Astrocyte (in vitro differentiated cells and primary cell): Measurements from ENCODE around the gene PTPRD. TPM values are rescaled to one million over a fixed set of nuclear protein-coding genes. Genes with fewer than 3 reads are reported as not detected.

Experiments used
- DNase-seq: peaks from one replicate; pipeline ENCODE4 v3.0.0-alpha.2; 2010; ENCODE audit warnings: low read depth
- FAIRE-seq: peaks from 2 replicates; lab custom pipeline; 2011; peaks lifted over from hg19 to GRCh38; lab: Jason Lieb, UNC
- H2AFZ ChIP-seq: 2 replicates; pipeline ENCODE4 v1.6.0; 2012; ENCODE audit warnings: low read depth, low read length, inconsistent platforms
- H3K27ac ChIP-seq: 2 replicates; pipeline ENCODE4 v1.5.1; 2011; ENCODE audit warnings: low read depth, low read length, inconsistent platforms
- H3K27me3 ChIP-seq: 2 replicates; pipeline ENCODE4 v1.6.0; 2011; ENCODE audit warnings: low read length, inconsistent platforms; ENCODE audit not compliant: insufficient read depth
- H3K36me3 ChIP-seq: 2 replicates; pipeline ENCODE4 v1.5.1; 2011; ENCODE audit warnings: low read length, inconsistent platforms; ENCODE audit not compliant: insufficient read depth
- H3K4me1 ChIP-seq: 2 replicates; pipeline ENCODE4 v1.5.1; 2011; ENCODE audit warnings: low read length, inconsistent platforms; ENCODE audit not compliant: insufficient read depth
- H3K4me2 ChIP-seq: 2 replicates; pipeline ENCODE4 v1.6.0; 2012; ENCODE audit warnings: low read length, inconsistent platforms
- H3K4me3 ChIP-seq: 2 replicates; pipeline ENCODE4 v1.5.1; 2011; ENCODE audit warnings: low read depth, mild to moderate bottlenecking, low read length, inconsistent platforms; ENCODE audit not compliant: insufficient read depth
- H3K79me2 ChIP-seq: 2 replicates; pipeline ENCODE4 v1.6.0; 2012; ENCODE audit warnings: mild to moderate bottlenecking, low read length, inconsistent platforms; ENCODE audit not compliant: insufficient read depth
- H3K9ac ChIP-seq: 2 replicates; pipeline ENCODE4 v1.6.0; 2012; ENCODE audit warnings: mild to moderate bottlenecking, low read length, inconsistent platforms
- H3K9me3 ChIP-seq: 2 replicates; pipeline ENCODE4 v1.5.1; 2012; ENCODE audit warnings: low read depth, mild to moderate bottlenecking, low read length, inconsistent platforms; ENCODE audit not compliant: insufficient read depth
- H4K20me1 ChIP-seq: 2 replicates; pipeline ENCODE4 v1.6.0; 2012; ENCODE audit warnings: low read length, inconsistent platforms; ENCODE audit not compliant: insufficient read depth
- H3K27ac Mint-ChIP-seq: one replicate; pipeline ENCODE4 v1.8.0; 2021; ENCODE audit warnings: mild to moderate bottlenecking, mixed read lengths; ENCODE audit not compliant: unreplicated experiment
- H3K27me3 Mint-ChIP-seq: one replicate; pipeline ENCODE4 v1.8.0; 2021; ENCODE audit warnings: low read depth, mixed read lengths; ENCODE audit not compliant: unreplicated experiment
- H3K36me3 Mint-ChIP-seq: one replicate; pipeline ENCODE4 v1.8.0; 2021; ENCODE audit warnings: low read depth, mixed read lengths; ENCODE audit not compliant: unreplicated experiment
- H3K4me1 Mint-ChIP-seq: one replicate; pipeline ENCODE4 v1.8.0; 2021; ENCODE audit warnings: low read depth, mixed read lengths; ENCODE audit not compliant: unreplicated experiment
- H3K4me3 Mint-ChIP-seq: one replicate; pipeline ENCODE4 v1.8.0; 2021; ENCODE audit warnings: mild to moderate bottlenecking, moderate library complexity, mixed read lengths; ENCODE audit not compliant: unreplicated experiment
- H3K9me3 Mint-ChIP-seq: one replicate; pipeline ENCODE4 v1.8.0; 2021; ENCODE audit warnings: mild to moderate bottlenecking, mixed read lengths; ENCODE audit not compliant: unreplicated experiment
- EZH2 ChIP-seq: IDR thresholded peaks from 2 replicates; pipeline ENCODE4 v1.6.1; 2012; ENCODE audit warnings: mild to moderate bottlenecking, low read length, inconsistent platforms; ENCODE audit not compliant: insufficient read depth
- total RNA-seq: library from RNA; stranded (reverse); gene quantifications from 2 replicates; pipeline ENCODE4 v1.2.1, GENCODE V29; 2021
- TF ChIP-seq, protein P1 (sequence below): IDR thresholded peaks from 2 replicates; pipeline ENCODE4 v1.5.1; 2011; ENCODE audit warnings: low read depth, mild to moderate bottlenecking, inconsistent platforms, low read length, moderate library complexity; ENCODE audit not compliant: insufficient read depth

PTPRD gene
- total RNA-seq, 1 donor from 2014 or later: 88.1 TPM

GRCh38 chr9:8696516-8696915 lies 1916.3 kb downstream of the PTPRD start:
- FAIRE-seq (no peak), DNase-seq (no peak)
- no peak overlapping the region for H3K9ac ChIP-seq
- H3K27me3 ChIP-seq: no peaks in the 10 kb centered on the region
- peaks cover 1% of the 10 kb centered on the region for H3K36me3 Mint-ChIP-seq
- no peak overlapping the region for H3K27ac Mint-ChIP-seq
- H3K4me1 Mint-ChIP-seq: no peaks in the 10 kb centered on the region
- H3K27ac ChIP-seq: no peak overlapping the region
- H3K27me3 Mint-ChIP-seq: no peaks in the 10 kb centered on the region
- no peak for TF ChIP-seq EZH2
- TF ChIP-seq, protein P1, sequence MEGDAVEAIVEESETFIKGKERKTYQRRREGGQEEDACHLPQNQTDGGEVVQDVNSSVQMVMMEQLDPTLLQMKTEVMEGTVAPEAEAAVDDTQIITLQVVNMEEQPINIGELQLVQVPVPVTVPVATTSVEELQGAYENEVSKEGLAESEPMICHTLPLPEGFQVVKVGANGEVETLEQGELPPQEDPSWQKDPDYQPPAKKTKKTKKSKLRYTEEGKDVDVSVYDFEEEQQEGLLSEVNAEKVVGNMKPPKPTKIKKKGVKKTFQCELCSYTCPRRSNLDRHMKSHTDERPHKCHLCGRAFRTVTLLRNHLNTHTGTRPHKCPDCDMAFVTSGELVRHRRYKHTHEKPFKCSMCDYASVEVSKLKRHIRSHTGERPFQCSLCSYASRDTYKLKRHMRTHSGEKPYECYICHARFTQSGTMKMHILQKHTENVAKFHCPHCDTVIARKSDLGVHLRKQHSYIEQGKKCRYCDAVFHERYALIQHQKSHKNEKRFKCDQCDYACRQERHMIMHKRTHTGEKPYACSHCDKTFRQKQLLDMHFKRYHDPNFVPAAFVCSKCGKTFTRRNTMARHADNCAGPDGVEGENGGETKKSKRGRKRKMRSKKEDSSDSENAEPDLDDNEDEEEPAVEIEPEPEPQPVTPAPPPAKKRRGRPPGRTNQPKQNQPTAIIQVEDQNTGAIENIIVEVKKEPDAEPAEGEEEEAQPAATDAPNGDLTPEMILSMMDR: no peak
- no peaks in the 10 kb centered on the region for H3K9me3 Mint-ChIP-seq
- H3K79me2 ChIP-seq: no peaks in the 10 kb centered on the region
- H3K4me3 ChIP-seq: no peak overlapping the region
- H3K9me3 ChIP-seq: no peaks in the 10 kb centered on the region
- H3K36me3 ChIP-seq: no peaks in the 10 kb centered on the region
- H3K4me3 Mint-ChIP-seq: no peak overlapping the region
- H4K20me1 ChIP-seq: no peaks in the 10 kb centered on the region
- H3K4me1 ChIP-seq: no peaks in the 10 kb centered on the region
- H3K4me2 ChIP-seq: no peak overlapping the region
- no peak overlapping the region for H2AFZ ChIP-seq

DNA sequence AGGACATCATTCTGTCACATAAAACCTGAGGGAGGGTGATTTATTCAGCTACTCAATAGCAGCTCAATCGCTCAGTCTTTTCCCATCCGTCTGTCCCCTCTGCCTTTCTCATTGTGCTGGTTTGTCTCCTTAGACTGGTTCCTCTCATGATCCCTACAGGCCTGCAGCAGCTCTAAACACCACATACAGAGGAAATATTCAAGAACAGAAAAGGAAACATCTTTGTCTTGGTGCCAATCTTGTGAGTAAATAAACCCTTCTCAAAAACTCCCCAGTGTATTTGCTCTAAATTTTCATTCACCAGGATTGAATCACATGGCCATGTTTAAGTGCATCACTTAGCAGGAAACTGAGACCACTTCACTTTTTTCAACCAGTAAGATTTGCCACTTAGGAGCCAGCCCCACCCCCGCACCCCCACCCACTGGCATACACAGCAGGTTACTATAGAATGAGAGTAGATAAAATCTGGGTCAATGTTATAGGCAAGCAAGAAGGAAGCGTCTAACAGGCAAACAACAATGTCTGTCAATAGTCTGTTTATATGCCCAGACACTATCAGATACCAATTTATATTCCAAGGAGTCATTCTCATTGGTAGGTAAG lies 1917.7 kb downstream of the PTPRD start:
- Histone ChIP-seq H3K4me1 (no peaks in the 10 kb centered on the region), H3K9ac (no peak overlapping the region), H3K9me3 (no peaks in the 10 kb centered on the region), H3K36me3 (no peaks in the 10 kb centered on the region), H2AFZ (no peak overlapping the region), H3K4me3 (no peak overlapping the region), H3K4me2 (no peak overlapping the region), H3K27ac (no peak overlapping the region), H3K79me2 (no peaks in the 10 kb centered on the region), H3K27me3 (no peaks in the 10 kb centered on the region), H4K20me1 (no peaks in the 10 kb centered on the region)
- no peaks in the 10 kb centered on the region for H3K4me1 Mint-ChIP-seq
- no peaks in the 10 kb centered on the region for H3K27me3 Mint-ChIP-seq
- FAIRE-seq (no peak), DNase-seq (no peak)
- H3K27ac Mint-ChIP-seq: no peak overlapping the region
- H3K36me3 Mint-ChIP-seq: peaks cover 1% of the 10 kb centered on the region
- H3K9me3 Mint-ChIP-seq: no peaks in the 10 kb centered on the region
- TF ChIP-seq, protein P1: no peak
- TF ChIP-seq EZH2: no peak
- no peak overlapping the region for H3K4me3 Mint-ChIP-seq

- H3K27me3 Mint-ChIP-seq: no peaks in the 10 kb centered on the region
Measured at GRCh38 chr9:8693464-8693863, 1919.3 kb downstream of the PTPRD start.

More at GRCh38 chr9:8693464-8693863, 1919.3 kb downstream of the PTPRD start:
- no peaks in the 10 kb centered on the region for H3K79me2 ChIP-seq
- DNase-seq: no peak
- Mint-ChIP-seq H3K4me1 (no peaks in the 10 kb centered on the region), H3K9me3 (no peaks in the 10 kb centered on the region), H3K36me3 (peaks cover 1% of the 10 kb centered on the region), H3K27ac (no peak overlapping the region), H3K4me3 (no peak overlapping the region)
- H4K20me1 ChIP-seq: no peaks in the 10 kb centered on the region
- H3K4me2 ChIP-seq: no peak overlapping the region
- TF ChIP-seq EZH2: no peak
- H3K27me3 ChIP-seq: no peaks in the 10 kb centered on the region
- no peaks in the 10 kb centered on the region for H3K4me1 ChIP-seq
- no peaks in the 10 kb centered on the region for H3K9me3 ChIP-seq
- no peak overlapping the region for H3K4me3 ChIP-seq
- H3K9ac ChIP-seq: no peak overlapping the region
- H2AFZ ChIP-seq: no peak overlapping the region
- no peaks in the 10 kb centered on the region for H3K36me3 ChIP-seq
- no peak overlapping the region for H3K27ac ChIP-seq
- no peak for FAIRE-seq
